HepG2 (cell line): ENCODE measurements around the gene NTN5. TPM values are rescaled to one million over a fixed set of nuclear protein-coding genes. Genes with fewer than 3 reads are reported as not detected.

Experiments used
- CHCHD3 ChIP-seq: sonication (generic); formaldehyde crosslinking; IDR thresholded peaks from 2 replicates; pipeline ENCODE4 v1.8.0; 2022; ENCODE audit warnings: mild to moderate bottlenecking, missing genetic modification reagents, moderate library complexity
- CREM ChIP-seq, 2 experiments: sonication (generic) in 1 of 2; formaldehyde crosslinking in 1 of 2; IDR thresholded peaks; 2 replicates each; pipeline versions ENCODE4 v1.4.0 to v1.6.1; 2016 to 2020; ENCODE audit warnings: antibody characterized with exemption in 1 of 2, mild to moderate bottlenecking in 1 of 2, missing genetic modification reagents in 1 of 2
- GZF1 ChIP-seq: sonication (generic); formaldehyde crosslinking; IDR thresholded peaks from 2 replicates; pipeline ENCODE4 v1.5.1; 2020; ENCODE audit warnings: mild to moderate bottlenecking, missing genetic modification reagents
- HMG20A ChIP-seq: IDR thresholded peaks from 2 replicates; pipeline ENCODE4 v1.6.1; 2016; ENCODE audit warnings: borderline replicate concordance
- MTERF4 ChIP-seq: sonication (generic); formaldehyde crosslinking; IDR thresholded peaks from 2 replicates; pipeline ENCODE4 v1.8.0; 2023; ENCODE audit warnings: mild to moderate bottlenecking, missing genetic modification reagents
- ZNF12 ChIP-seq: sonication (generic); formaldehyde crosslinking; IDR thresholded peaks from 2 replicates; pipeline ENCODE4 v1.5.0; 2020; ENCODE audit warnings: missing genetic modification reagents
- ZNF235 ChIP-seq: sonication (generic); formaldehyde crosslinking; IDR thresholded peaks from 2 replicates; pipeline ENCODE4 v1.8.1; 2023; ENCODE audit warnings: mild to moderate bottlenecking, missing genetic modification reagents, borderline replicate concordance
- ZNF260 ChIP-seq: sonication (generic); formaldehyde crosslinking; IDR thresholded peaks from 2 replicates; pipeline ENCODE4 v1.4.0; 2020; ENCODE audit warnings: missing genetic modification reagents, low read depth, mild to moderate bottlenecking, borderline replicate concordance
- ZNF280B ChIP-seq: sonication (generic); formaldehyde crosslinking; IDR thresholded peaks from 2 replicates; pipeline ENCODE4 v1.5.0; 2020; ENCODE audit warnings: missing genetic modification reagents, mild to moderate bottlenecking, borderline replicate concordance
- ZNF3 ChIP-seq: IDR thresholded peaks from 2 replicates; pipeline ENCODE4 v1.7.0; 2017; ENCODE audit warnings: inconsistent platforms
- ZNF350 ChIP-seq: sonication (generic); formaldehyde crosslinking; IDR thresholded peaks from 2 replicates; pipeline ENCODE4 v1.4.0; 2020; ENCODE audit warnings: mild to moderate bottlenecking, low read depth, missing genetic modification reagents, borderline replicate concordance
- ZNF407 ChIP-seq: sonication (generic); formaldehyde crosslinking; IDR thresholded peaks from one replicate; pipeline ENCODE4 v1.5.1; 2020; ENCODE audit warnings: mild to moderate bottlenecking, missing genetic modification reagents; ENCODE audit errors: not compliant biosample characterization
- polyA plus RNA-seq, 8 experiments: library from polyadenylated mRNA; depleted of rRNA in 3 of 8; stranded (reverse) in 7 of 8; unstranded in 1 of 8; fragments of >200 nt; fragmentation: Illumina TruSeq in 4 of 8; extraction: Trizol in 4 of 8; gene quantifications; 2 replicates each; pipeline versions ENCODE4 v1.2.1 to v1.2.3, GENCODE V29; 2011 to 2016; ENCODE audit warnings: low read depth in 4 of 8, missing spikeins in 1 of 8, mixed read lengths in 1 of 8; ENCODE audit not compliant: insufficient read depth in 1 of 8
- total RNA-seq, 5 experiments: library from RNA; depleted of rRNA; stranded (reverse); fragments of >200 nt; fragmentation: Illumina TruSeq; extraction: Trizol; gene quantifications; 2 replicates each; pipeline ENCODE4 v1.2.3, GENCODE V29; 2016; ENCODE audit warnings: low read depth in 1 of 5
- TF ChIP-seq, protein P1 (sequence below): sonication (generic); formaldehyde crosslinking; IDR thresholded peaks from 2 replicates; pipeline ENCODE4 v1.5.0; 2020; ENCODE audit warnings: missing genetic modification reagents, mild to moderate bottlenecking, borderline replicate concordance
- TF ChIP-seq, protein P2 (sequence below): sonication (generic); formaldehyde crosslinking; IDR thresholded peaks from 2 replicates; pipeline ENCODE4 v1.8.0; 2022; ENCODE audit warnings: mild to moderate bottlenecking, missing genetic modification reagents, moderate library complexity

NTN5 gene
- total and polyA plus RNA-seq, 2 of the 13 experiments (the other 11 are each of a cell fraction or from before 2014, with no cell fraction given): 0.05 TPM; not detected in 1

GRCh38 chr19:48637449-48637947 lies 35.3 kb downstream of the NTN5 start (continued):
- TF ChIP-seq ZNF407 (CRISPR knock-in tag) (peak; percentile 60), HMG20A (0 out of 2 replicates have a peak, but pooled peaks have one; percentile 12), ZNF3 (no peak), ZNF280B (CRISPR knock-in tag) (peak; percentile 61; the same call in 1 of the 2 replicates), ZNF350 (no peak; the same call in 1 of the 2 replicates), MTERF4 (CRISPR knock-in tag) (no peak), ZNF12 (no peak), CHCHD3 (CRISPR knock-in tag) (peak; percentile 75; the same call in 1 of the 2 replicates), ZNF235 (no peak), CREM (IDR thresholded peaks at IDR 0.05) (peak; percentile 34), CREM (CRISPR knock-in tag; IDR thresholded peaks at IDR 0.05) (no peak), GZF1 (peak; percentile 66; the same call in 1 of the 2 replicates), ZNF260 (CRISPR knock-in tag) (no peak)
- TF ChIP-seq, protein P1, sequence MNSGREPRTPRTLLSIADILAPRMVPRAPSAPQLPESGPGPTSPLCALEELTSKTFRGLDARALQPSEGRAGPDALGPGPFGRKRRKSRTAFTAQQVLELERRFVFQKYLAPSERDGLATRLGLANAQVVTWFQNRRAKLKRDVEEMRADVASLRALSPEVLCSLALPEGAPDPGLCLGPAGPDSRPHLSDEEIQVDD (CRISPR knock-in tag): peak; percentile 88; the same call in 1 of the 2 replicates
- TF ChIP-seq, protein P2, sequence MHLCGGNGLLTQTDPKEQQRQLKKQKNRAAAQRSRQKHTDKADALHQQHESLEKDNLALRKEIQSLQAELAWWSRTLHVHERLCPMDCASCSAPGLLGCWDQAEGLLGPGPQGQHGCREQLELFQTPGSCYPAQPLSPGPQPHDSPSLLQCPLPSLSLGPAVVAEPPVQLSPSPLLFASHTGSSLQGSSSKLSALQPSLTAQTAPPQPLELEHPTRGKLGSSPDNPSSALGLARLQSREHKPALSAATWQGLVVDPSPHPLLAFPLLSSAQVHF (CRISPR knock-in tag): peak; percentile 94
